Measurements from ENCODE around the gene C1QB.

C1QB gene

GRCh38 chr1:22708777-22709176 is 55.7 kb downstream of the C1QB start:
- Histone ChIP-seq H3K9me3 (no peaks in the 10 kb centered on the region), H3K4me3 (no peak overlapping the region), H3K36me3 (no peaks in the 10 kb centered on the region), H3K4me1 (peaks cover 0 to 22% (median 17%) of the 10 kb centered on the region in 4 donors), H3K27me3 (peaks cover 0 to 44% of the 10 kb centered on the region in 2 donors), H3K27ac (no peak overlapping the region)
- intact Hi-C loops (cut with DNase I; ENCODE audit: low total_unique reads), result loop anchor here (10.0 kb wide), 1 partner anchor 176 kb away; no protein-coding TSS in a partner anchor
- no peak for DNase-seq
- no peak for TF ChIP-seq CTCF (IDR thresholded peaks at IDR 0.05)

DNA sequence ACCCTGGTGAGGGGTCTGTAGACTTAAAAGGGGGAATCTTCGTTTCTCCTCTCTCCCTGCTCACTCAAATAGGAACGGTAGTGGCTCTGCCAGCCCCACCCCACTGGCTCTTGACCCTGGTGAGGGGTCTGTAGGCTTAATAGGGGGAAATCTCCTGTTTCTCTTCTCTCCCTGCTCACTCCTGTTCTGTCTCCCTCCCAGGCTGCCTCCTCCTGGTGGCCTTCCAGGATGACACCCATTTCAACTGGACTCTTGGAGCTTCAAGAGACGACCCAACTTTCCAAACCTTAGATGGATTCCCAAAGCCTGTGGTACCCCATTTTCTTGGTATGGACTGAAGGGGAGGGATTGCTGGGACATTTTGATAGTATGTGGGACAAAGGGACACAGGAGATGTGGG is 56.2 kb downstream of the C1QB start:
- no peak for TF ChIP-seq CTCF (IDR thresholded peaks at IDR 0.05)
- intact Hi-C loops (cut with DNase I; ENCODE audit: low total_unique reads), result loop anchor here (10.0 kb wide), 1 partner anchor 176 kb away; no protein-coding TSS in a partner anchor
- Histone ChIP-seq H3K4me3 (no peak overlapping the region), H3K27me3 (peaks cover 0 to 46% of the 10 kb centered on the region in 2 donors), H3K36me3 (no peaks in the 10 kb centered on the region), H3K27ac (no peak overlapping the region), H3K4me1 (peaks cover 0 to 22% (median 17%) of the 10 kb centered on the region in 4 donors), H3K9me3 (no peaks in the 10 kb centered on the region)
- DNase-seq, result no peak

DNA sequence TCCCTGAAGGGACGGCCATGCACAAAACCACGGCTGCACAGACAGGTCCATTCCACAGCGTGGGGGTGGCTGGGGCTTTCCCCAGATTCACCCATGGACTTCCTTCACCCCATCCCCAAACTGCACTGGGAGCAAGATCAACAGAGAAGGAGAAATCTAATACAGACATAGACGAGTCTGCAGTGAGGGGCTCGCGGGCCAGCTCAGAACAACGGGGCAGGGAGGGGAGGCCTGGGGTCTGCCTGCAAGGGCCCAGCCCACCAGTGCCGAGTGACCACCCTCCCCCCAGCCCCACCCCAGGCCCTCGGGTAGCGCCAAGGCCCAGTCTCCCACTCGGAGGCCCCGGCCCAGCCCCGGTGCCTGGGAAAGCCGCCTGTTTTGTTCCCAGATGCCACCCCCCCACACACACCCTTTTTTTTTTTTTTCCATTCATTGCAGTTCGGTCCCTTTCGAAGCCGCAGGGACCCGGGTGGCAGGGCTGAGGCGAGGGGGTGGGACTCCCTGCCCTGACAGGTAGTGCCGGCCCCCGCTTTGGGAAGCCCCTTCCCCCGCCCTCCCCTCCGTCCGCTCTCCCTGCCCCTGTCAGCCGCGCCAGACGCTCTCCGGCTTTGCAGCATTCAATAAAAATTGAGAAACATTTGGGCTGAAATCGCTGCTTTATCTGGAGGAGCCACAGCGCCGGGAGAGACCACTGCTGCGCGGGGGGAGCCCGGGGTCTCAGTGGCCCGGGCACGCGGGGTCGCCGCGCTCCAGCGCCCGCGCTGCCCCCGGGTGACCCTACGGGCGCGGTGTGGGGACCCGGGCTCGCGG is 57.1 kb downstream of the C1QB start:
- TF ChIP-seq CTCF (IDR thresholded peaks at IDR 0.05), result no peak
- intact Hi-C loops (cut with DNase I; ENCODE audit: low total_unique reads), result loop anchor here (10.0 kb wide), 1 partner anchor 175 kb away; no protein-coding TSS in a partner anchor
- Histone ChIP-seq H3K4me3 (peak overlapping the region; percentile 46 to 57), H3K9me3 (no peaks in the 10 kb centered on the region), H3K4me1 (peaks cover 0 to 22% (median 17%) of the 10 kb centered on the region in 4 donors), H3K27ac (no peak overlapping the region), H3K27me3 (peaks cover 0 to 53% of the 10 kb centered on the region in 2 donors), H3K36me3 (no peaks in the 10 kb centered on the region)
- DNase-seq, result peak in 1 of 2 donors; percentile 60

DNA sequence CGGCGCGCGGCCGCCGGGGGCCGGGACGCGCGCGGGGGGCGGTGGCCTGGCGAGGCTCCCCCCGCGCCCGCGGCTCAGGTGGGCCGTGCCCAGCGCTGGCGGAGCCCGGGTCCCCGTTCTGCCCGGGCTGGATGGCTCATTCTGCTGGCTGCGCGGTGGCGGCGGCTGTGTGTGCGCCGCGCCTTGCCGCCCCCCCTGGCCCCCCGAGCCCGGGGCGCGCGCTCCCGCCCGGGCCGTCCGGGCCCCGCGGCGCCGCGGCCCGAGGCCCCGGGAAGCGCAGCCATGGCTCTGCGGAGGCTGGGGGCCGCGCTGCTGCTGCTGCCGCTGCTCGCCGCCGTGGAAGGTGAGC is 57.6 kb downstream of the C1QB start, which contains the start of gene EPHB2:
Gene EPHB2 (plus strand): TSS at position 139 of the 349 bp plus-strand sequence. CDS start 144 bp downstream, at position 283.
- intact Hi-C loops (cut with DNase I; ENCODE audit: low total_unique reads), result no loop called here
- Histone ChIP-seq H3K4me3 (peak within 1 kb of the TSS; percentile 46 to 57), H3K4me1 (peaks cover 0 to 22% (median 17%) of the 10 kb centered on the region in 4 donors), H3K27me3 (peaks cover 0 to 55% of the 10 kb centered on the region in 2 donors), H3K36me3 (no peaks in the 10 kb centered on the region), H3K9me3 (no peaks in the 10 kb centered on the region), H3K27ac (no peak within 1 kb of the TSS)
- no peak for TF ChIP-seq CTCF (IDR thresholded peaks at IDR 0.05)
- DNase-seq, result no peak

DNA sequence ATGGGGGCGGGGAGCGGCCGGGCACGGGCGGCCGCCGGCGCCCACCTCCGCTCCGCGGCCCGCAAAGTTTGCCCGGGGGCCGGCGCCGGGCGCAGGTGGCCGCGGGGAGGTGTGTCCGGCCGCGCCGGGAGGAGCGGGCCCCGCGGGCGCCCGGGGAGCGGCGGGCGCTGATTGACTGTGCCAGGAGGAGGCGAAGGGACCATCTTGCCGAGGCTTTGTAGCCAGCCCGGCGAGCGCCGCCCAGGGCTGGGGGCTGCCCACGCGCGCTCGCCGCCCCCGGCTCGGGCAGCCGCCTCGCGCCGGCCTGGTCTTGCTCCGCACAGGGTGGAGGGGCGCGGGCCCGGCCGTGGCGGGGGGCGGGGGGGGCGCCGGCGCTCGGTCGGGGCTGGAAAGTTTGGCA is 58.0 kb downstream of the C1QB start:
- H3K27ac ChIP-seq, result no peak overlapping the region
- intact Hi-C loops (cut with DNase I; ENCODE audit: low total_unique reads), result no loop called here
- peaks cover 0 to 55% of the 10 kb centered on the region in 2 donors for H3K27me3 ChIP-seq
- peak overlapping the region; percentile 46 to 57 for H3K4me3 ChIP-seq
- no peaks in the 10 kb centered on the region for H3K9me3 ChIP-seq
- H3K36me3 ChIP-seq, result no peaks in the 10 kb centered on the region
- TF ChIP-seq CTCF (IDR thresholded peaks at IDR 0.05), result no peak
- peaks cover 0 to 22% (median 17%) of the 10 kb centered on the region in 4 donors for H3K4me1 ChIP-seq
- DNase-seq, result no peak
